ENCODE measurements around the gene PRPH. TPM values are rescaled to one million over a fixed set of nuclear protein-coding genes. Genes with fewer than 3 reads are reported as not detected.
"Not testable (repeated sequence)": the region's sequence is repeated elsewhere in the genome, so short reads cannot be mapped to it uniquely, and the experiment has no call there.

The PRPH gene
- total RNA-seq, 1 donor from 2014 or later: 0.26 TPM

GRCh38 chr12:49332891-49333371 is 38.0 kb downstream of the PRPH start:
- DNase-seq (ENCODE audit: low read depth, low spot score): no peak

- not testable (repeated sequence) for DNase-seq (ENCODE audit: low read depth, low spot score)
Observed at GRCh38 chr12:49333778-49334177, 38.8 kb downstream of the PRPH start.

GRCh38 chr12:49334226-49334625 is 39.3 kb downstream of the PRPH start:
- DNase-seq (ENCODE audit: low read depth, low spot score): no peak

- no peak for DNase-seq (ENCODE audit: low read depth, low spot score)
Observed at GRCh38 chr12:49334681-49335080, 39.7 kb downstream of the PRPH start.

DNA sequence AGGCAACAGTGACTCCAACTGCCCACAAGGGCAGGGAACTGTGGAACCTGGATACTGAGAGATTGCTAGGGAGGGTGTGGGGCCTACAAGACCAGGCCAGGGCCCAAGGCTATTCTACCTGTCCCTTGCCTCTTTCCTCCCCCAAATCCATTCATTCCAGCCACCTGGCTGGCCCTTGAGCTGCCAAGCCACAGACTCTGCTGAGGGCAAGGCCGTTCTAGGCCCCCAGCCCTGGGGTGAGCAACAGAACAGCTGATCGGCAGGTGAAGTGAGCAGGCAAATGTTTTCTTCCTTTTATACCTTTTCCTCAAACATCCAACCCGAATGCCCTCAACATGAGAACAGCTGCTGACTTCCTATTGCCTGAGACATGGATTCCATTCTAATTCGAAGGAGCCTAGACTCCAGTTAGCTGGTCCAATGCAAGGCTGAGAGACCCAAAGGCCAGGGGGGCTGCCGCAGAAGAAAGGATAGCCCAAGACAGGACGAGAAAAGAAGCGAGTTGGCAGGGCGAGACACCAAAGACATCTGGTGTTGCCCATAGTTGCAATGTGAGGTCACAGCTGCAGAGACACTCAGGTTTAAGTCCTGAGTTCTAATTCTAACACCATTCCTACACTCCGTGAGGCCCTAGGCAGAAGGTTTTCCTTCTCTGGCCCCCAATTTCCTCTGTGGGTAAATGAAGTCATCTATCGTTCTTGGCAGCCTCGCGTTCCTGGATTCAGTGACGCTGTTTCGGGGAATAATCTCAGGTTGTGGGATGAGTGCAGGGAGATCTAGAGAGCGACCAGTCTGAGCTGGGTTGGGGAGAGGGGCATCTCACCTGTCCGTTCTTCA is 40.4 kb downstream of the PRPH start:
- DNase-seq (ENCODE audit: low read depth, low spot score): no peak

DNA sequence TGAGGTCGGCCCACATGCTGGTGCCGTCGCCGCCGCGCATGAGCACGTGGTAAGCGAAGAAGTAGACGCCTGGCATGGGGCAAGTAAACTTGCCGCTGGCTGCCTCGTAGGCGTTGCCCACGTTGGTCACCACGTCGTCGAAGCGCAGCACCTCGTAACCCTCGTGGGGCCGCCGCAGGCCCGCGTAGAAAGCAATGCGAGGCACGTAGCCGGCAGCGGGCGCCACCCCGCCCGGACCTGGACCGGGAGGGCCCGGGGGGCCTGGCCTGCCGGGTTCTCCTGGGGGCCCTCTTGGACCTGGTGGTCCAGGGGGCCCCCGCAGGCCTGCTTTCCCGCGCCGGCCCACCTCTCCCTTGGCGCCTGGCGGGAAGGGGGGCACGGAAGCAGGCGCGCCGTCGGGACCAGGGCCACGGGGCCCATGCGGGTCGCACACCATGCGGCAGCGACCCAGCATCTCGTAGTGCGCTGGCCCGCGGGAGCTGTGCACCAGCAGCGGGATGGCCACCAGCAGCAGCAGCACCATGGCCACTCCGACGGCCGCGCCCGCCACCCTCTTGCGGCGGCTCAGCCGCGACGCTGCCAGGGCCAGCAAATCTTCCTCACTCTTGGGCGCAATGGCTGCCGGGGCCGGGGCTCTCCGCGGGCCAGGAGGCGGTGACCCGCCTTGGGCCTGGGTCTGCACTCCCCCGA is 41.2 kb downstream of the PRPH start:
- DNase-seq (ENCODE audit: low read depth, low spot score): no peak

DNA sequence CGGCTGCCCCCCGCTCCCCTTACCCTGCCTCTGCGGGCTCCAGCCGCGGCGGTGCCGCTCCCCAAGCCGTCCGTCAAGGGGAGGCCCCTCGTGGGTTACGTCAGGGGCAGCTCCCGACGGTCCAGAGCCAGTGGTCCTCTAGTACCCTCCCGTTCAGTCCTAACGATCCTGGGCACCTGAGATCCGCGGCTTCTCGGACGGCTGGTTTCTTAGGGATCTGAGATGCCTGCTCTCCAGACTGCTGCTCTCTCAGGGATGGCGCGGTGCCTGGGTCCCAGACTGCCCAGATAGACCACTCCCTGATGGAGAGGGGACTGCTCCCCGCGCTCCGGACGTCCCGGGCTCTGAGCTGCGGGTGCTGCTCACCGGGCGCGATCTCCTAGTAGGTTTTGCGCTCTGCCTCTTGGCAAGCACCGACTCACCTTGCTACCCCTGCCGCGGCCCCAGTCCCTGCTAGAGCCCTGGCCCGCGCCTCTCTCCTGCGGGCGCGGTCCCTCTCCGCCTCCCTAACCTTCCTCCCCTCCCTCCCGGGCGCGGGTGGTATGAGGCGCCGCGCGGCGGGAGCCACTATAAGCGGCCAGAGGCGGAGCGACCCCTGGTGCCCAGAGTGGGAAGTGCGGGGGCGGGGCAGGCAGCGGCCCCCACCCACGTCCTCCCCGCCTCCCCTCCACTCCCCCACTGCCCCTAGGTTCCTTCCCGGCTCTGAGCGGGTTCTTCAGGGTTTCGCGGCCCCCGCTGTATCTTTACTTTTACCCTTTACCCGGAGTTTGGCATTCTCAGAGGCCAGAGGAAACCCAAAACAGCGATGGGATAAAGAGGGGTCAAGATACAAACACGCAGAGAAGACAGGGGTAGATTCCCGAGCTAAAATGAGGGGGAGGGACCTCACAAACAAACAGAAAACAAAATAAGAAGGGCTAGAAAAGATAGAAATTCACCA is 42.0 kb downstream of the PRPH start, which contains the start of gene C1QL4:
Gene C1QL4 (minus strand): TSS at position 544 of the 940 bp plus-strand sequence. CDS start 711 bp downstream, outside the sequence.
- peak; percentile 13 for DNase-seq (ENCODE audit: low read depth, low spot score)

- DNase-seq (ENCODE audit: low read depth, low spot score): no peak
Observed at GRCh38 chr12:49338830-49339463, 44.0 kb downstream of the PRPH start.

DNA sequence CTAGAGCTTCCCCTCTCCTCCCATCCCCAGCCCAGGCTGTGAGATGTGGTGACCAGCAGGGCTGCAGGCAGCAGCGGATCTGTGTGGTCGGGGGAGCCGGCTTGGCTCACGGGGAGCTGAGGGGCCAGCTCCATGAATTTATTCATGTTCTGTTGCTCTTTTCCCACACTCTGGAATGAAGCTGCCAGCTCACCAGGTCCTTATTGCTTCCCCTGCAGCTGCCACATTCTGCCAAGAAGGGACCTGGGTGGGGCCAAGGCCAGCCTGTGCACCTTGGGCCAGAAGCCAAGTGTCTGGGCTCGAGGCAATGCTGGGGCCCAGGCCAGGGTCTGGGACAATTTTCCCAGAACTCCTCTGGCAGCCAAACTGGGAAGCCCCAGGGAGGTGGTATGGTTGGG is 44.5 kb downstream of the PRPH start:
- DNase-seq (ENCODE audit: low read depth, low spot score): no peak

DNA sequence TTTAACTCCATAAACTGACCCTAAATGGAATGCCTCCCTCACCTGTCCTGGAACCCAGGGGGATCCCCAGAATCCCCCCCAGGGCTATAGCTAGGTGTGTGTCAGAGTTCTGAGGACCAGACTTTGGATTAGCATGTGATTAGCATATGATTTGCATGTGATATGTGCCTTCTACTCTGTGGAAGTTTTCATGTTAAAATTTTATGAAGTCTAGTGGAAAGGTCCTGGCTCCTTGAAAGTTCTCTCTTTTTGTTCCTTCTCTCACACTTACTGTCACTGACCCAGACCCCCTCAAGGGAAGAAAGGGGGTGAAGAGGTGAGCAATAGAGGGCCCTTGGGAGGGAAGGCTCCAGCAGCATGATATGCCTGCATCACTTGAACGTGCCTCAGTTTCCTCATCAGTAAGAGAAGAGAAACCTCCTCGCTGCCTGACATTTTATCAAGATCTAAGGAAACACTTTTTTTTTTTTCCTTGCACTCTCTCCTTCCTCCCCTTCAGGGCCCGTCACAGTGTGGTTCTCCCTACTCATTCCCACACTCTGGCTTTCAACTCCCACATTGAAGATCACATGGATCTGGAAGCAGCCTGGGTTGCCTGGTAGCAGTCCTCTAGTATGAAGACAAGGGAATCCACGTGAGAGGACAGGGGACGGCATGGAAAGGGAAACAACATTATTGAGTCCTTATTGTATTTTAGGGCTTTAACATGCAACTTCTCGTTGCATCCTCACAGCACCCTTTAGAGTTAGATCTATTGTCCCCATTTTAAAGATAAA is 45.3 kb downstream of the PRPH start:
- no peak for DNase-seq (ENCODE audit: low read depth, low spot score)

DNA sequence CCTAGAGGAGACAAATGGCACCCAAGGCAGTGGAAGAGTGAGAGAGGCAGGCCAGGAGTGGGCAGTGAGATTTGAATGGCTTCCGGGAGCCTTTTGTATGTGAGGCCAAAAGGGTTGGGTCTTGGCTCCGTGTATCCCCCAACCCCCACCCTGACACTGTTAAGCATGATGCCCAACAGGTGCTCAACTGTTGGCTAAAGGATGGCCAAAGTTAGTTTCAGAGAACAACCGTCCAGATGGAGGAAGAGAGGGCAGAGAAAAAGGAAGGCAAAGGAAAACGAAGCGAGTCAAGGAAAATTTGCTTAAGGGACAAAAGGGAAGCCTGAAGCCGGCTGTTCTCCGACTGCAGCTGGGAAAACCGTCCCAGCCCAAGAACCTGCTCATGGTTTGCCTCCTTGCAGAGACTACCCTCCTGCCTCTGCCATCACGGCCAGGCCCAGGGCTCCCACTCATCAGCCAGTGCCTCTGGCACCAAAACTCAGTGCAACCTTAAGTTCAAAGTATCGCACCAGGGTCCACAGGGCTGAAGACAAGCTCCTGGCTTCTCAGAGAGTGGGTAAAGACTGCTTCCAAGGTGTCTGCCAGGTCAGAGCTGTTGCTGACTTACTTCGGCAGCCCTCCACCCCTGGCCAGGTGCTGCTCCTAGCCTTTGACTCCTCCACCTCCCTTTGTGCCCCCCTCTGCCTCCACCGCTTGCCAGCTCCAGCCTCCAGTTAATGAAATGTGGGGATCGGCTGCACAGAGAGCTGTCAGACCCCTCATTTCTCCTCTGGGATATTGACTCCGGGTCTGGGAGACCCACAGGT is 46.2 kb downstream of the PRPH start:
- DNase-seq (ENCODE audit: low read depth, low spot score): no peak

GRCh38 chr12:49341777-49342065 is 46.8 kb downstream of the PRPH start:
- no peak for DNase-seq (ENCODE audit: low read depth, low spot score)

DNA sequence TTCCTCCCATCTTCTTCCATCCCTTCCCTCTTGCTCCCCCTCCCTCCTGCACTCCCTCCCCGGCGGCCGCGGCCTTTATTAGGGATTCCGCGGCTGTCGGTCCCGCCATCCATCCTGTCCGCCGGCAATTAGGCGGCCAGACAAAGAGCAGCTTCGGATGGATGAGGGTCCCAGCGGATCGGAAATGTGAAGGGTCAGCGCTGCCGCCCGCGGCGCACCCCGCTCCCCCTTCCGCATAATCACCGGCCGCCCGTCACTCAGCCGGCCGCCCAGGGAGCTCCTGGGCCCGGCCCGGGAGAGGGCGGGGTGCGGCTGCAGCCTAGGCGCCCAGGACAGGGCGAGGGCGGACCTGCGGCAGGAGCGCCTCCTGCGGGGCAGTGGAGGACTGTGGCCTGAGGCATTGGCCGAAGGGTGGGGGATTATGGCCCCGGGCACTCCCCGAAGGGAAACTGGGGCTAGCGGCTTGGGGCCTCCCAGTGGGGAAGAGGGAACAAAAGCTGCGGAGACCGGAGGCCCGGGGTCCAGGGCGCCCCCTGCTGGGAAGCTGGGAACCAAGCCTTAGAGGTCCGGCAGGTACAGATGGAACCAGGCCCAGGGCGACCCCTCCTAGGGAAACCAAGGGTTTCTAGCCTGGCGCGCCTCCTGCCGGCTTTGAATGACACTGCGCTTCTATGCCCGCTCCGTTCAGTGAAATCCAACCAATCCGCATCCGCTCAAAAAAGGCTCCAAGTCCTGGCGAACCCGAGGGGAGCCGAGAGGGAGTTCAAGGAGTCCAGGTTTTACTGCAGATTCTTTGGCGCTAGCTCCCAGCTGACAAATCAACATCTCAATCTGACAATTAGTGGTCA is 47.3 kb downstream of the PRPH start:
- peak; percentile 44 for DNase-seq (ENCODE audit: low read depth, low spot score)

DNA sequence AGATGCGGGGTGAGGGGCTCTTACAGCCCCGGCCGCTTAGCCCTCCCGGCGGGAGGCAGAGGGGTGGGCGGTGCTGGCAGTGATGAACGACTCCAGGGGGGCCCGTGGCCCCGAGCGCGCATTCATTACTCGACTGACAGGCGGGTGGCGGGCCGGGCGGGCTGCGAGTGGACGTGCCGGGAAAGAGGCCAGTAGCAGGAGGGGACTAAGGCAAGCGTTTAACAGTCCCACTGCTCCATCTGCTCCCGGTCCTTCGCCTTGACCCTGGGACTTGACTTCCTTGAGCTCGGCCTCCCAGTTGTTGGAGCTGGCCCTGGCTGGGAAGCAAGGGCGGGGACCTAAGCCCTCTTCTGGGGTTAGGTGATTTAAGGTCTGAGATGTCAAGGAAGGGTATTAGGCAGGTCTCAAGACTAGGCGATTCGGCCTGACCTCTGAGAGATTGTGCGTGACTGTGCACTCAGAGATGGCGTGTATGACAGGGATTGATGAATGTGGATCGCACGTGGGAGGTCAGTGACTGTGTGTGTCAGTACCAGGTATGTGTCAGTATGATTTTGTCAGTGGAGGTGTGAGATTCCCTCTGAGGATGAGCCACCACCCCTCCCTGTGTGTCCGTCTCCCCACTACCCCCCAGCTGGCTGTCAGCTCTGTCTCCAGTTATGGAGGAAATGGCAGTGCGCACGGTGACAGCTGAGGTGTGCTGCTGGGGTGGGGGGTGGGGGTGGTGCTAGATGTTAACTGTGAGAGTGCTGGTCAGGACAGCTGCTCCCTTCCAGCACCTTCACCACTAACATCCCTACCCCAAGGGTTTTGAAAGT is 48.2 kb downstream of the PRPH start:
- DNase-seq (ENCODE audit: low read depth, low spot score): no peak

- no peak for DNase-seq (ENCODE audit: low read depth, low spot score)
Observed at GRCh38 chr12:49344486-49345050, 49.6 kb downstream of the PRPH start.

- no peak for DNase-seq (ENCODE audit: low read depth, low spot score)
Observed at GRCh38 chr12:49345051-49345824, 50.3 kb downstream of the PRPH start.
